Loucy (cell line): Measurements from ENCODE around the gene PILRA.

Experiments
- H2AFZ ChIP-seq: fragments of 200-600 bp; sonication (generic); 2 replicates; pipeline ENCODE4 v1.6.0; 2016; ENCODE audit warnings: antibody characterized with exemption, mild to moderate bottlenecking, low read length, moderate library complexity
- H3F3A ChIP-seq: fragments of 200-600 bp; 2 replicates; pipeline ENCODE4 v1.6.0; 2016; ENCODE audit warnings: antibody characterized with exemption, low read depth, mild to moderate bottlenecking
- H3K27me3 ChIP-seq: fragments of 200-600 bp; sonication (generic); 2 replicates; pipeline ENCODE4 v1.6.1; 2014; ENCODE audit warnings: low read length, mild to moderate bottlenecking; ENCODE audit not compliant: insufficient read depth, poor library complexity, severe bottlenecking
- H3K36me3 ChIP-seq: fragments of 200-600 bp; sonication (generic); 2 replicates; pipeline ENCODE4 v1.6.1; 2016; ENCODE audit warnings: low read length; ENCODE audit not compliant: insufficient read depth
- H3K4me1 ChIP-seq: fragments of 200-600 bp; sonication (generic); 2 replicates; pipeline ENCODE4 v1.5.1; 2014; ENCODE audit warnings: low read length, mild to moderate bottlenecking; ENCODE audit not compliant: insufficient read depth, poor library complexity, severe bottlenecking
- H3K4me2 ChIP-seq: fragments of 200-600 bp; sonication (generic); 2 replicates; pipeline ENCODE4 v1.6.0; 2014; ENCODE audit warnings: antibody characterized with exemption, low read length, low read depth, mild to moderate bottlenecking; ENCODE audit not compliant: poor library complexity, severe bottlenecking
- H3K4me3 ChIP-seq: fragments of 200-600 bp; sonication (generic); 2 replicates; pipeline ENCODE4 v1.5.1; 2014; ENCODE audit warnings: low read length, mild to moderate bottlenecking, mixed read lengths; ENCODE audit not compliant: poor library complexity, severe bottlenecking
- H3K79me2 ChIP-seq: fragments of 200-600 bp; sonication (generic); 2 replicates; pipeline ENCODE4 v1.6.1; 2014; ENCODE audit warnings: low read length; ENCODE audit not compliant: insufficient read depth
- H3K9ac ChIP-seq: fragments of 200-600 bp; sonication (generic); 2 replicates; pipeline ENCODE4 v1.6.0; 2014; ENCODE audit warnings: mild to moderate bottlenecking, low read depth, low read length, moderate library complexity; ENCODE audit not compliant: poor library complexity, severe bottlenecking
- H3K9me2 ChIP-seq: fragments of 200-600 bp; sonication (generic); replicated peaks from 2 replicates; pipeline ENCODE4 v1.6.1; 2016; ENCODE audit warnings: low read depth, low read length, mixed read lengths
- H3K9me3 ChIP-seq: fragments of 200-600 bp; sonication (generic); 2 replicates; pipeline ENCODE4 v1.6.1; 2014; ENCODE audit warnings: mild to moderate bottlenecking, antibody characterized with exemption, low read length, low read depth; ENCODE audit not compliant: insufficient read depth
- H4K20me1 ChIP-seq: fragments of 200-600 bp; sonication (generic); 2 replicates; pipeline ENCODE4 v1.6.0; 2014; ENCODE audit warnings: antibody characterized with exemption, low read length, mild to moderate bottlenecking; ENCODE audit not compliant: insufficient read depth, poor library complexity, severe bottlenecking
- EZH2phosphoT487 ChIP-seq: fragments of 200-600 bp; IDR thresholded peaks from 2 replicates; pipeline ENCODE4 v1.6.1; 2018; ENCODE audit warnings: antibody characterized with exemption, mild to moderate bottlenecking, moderate library complexity, borderline replicate concordance
- TF ChIP-seq, protein P1 (sequence below): fragments of 200-600 bp; sonication (generic); conservative IDR thresholded peaks from 2 replicates; pipeline ENCODE4 v1.5.1; 2014; ENCODE audit warnings: mild to moderate bottlenecking, antibody characterized with exemption, low read length

Gene PILRA

DNA sequence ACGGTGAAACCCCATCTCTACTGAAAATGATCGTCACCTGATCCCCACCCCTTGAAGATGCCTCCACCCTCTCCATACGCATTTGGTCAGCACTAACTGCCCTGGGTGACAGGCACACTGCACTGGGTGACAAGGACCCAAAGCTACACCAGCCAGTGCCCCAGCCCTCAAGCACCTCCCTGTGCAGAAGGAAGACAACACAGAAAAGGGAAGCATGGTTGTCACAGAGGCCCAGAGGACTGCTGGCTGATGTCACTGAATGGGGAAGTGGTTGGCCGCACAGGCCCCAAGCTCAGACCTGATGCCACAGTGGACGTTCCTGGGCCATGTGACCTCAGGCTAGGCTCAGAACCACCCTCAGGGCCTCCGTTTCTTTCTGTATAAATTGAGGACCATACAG is 4.2 kb upstream of the PILRA start:
- Histone ChIP-seq H3K9me2 (no peaks in the 10 kb centered on the region), H3K36me3 (no peaks in the 10 kb centered on the region), H3K4me3 (no peak overlapping the region), H3K79me2 (no peaks in the 10 kb centered on the region), H3K4me2 (no peak overlapping the region), H4K20me1 (no peaks in the 10 kb centered on the region), H3K9ac (no peak overlapping the region), H3K27me3 (no peaks in the 10 kb centered on the region), H3F3A (no peaks in the 10 kb centered on the region), H3K4me1 (peaks cover 15% of the 10 kb centered on the region), H2AFZ (no peak overlapping the region), H3K9me3 (no peaks in the 10 kb centered on the region)
- TF ChIP-seq, protein P1, sequence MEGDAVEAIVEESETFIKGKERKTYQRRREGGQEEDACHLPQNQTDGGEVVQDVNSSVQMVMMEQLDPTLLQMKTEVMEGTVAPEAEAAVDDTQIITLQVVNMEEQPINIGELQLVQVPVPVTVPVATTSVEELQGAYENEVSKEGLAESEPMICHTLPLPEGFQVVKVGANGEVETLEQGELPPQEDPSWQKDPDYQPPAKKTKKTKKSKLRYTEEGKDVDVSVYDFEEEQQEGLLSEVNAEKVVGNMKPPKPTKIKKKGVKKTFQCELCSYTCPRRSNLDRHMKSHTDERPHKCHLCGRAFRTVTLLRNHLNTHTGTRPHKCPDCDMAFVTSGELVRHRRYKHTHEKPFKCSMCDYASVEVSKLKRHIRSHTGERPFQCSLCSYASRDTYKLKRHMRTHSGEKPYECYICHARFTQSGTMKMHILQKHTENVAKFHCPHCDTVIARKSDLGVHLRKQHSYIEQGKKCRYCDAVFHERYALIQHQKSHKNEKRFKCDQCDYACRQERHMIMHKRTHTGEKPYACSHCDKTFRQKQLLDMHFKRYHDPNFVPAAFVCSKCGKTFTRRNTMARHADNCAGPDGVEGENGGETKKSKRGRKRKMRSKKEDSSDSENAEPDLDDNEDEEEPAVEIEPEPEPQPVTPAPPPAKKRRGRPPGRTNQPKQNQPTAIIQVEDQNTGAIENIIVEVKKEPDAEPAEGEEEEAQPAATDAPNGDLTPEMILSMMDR, result no peak
- TF ChIP-seq EZH2phosphoT487, result no peak

DNA sequence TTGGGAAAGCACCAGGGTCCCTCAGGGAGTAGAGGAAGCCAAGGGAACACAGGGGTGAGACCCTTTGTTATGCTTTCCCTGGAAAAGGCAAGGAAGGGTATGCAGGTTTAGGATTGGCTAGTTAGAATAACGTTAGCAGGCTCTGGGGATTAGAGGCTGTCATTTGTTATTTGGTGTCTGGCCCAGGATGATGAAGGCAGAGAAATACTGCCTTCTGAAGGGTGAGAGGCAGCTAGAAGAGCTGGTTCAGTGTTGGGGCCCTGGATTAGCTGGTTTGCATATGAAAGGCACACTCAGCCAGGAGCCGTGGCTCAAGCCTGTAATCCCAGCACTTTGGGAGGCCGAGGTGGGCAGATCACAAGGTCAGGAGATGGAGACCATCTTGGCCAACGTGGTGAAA is 3.0 kb upstream of the PILRA start:
- H3K36me3 ChIP-seq, result no peaks in the 10 kb centered on the region
- H3K4me2 ChIP-seq, result no peak overlapping the region
- no peaks in the 10 kb centered on the region for H3F3A ChIP-seq
- H3K4me1 ChIP-seq, result peaks cover 22% of the 10 kb centered on the region
- H3K79me2 ChIP-seq, result no peaks in the 10 kb centered on the region
- H2AFZ ChIP-seq, result no peak overlapping the region
- no peak overlapping the region for H3K4me3 ChIP-seq
- H3K9ac ChIP-seq, result no peak overlapping the region
- H3K27me3 ChIP-seq, result no peaks in the 10 kb centered on the region
- no peaks in the 10 kb centered on the region for H3K9me2 ChIP-seq
- H3K9me3 ChIP-seq, result no peaks in the 10 kb centered on the region
- H4K20me1 ChIP-seq, result no peaks in the 10 kb centered on the region
- no peak for TF ChIP-seq EZH2phosphoT487

DNA sequence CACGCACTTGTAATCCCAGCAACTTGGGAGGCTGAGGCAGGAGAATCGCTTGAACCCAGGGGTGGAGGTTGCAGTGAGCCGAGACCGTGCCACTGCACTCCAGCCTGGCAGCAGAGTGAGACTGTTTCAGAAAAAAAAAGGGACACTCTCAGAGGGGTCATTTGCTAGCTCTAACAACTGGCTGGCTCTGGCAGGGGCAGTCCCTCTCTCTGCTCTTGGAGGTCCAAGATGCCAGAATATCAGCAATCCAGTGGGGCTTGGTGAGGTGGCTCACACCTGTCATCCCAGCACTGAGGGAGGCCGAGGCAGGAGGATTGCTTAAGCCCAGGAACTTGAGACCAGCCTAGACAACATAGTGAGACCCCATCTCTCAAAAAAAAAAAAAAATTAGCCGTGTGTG is 2.5 kb upstream of the PILRA start:
- Histone ChIP-seq H3F3A (no peaks in the 10 kb centered on the region), H3K9me2 (no peaks in the 10 kb centered on the region), H3K79me2 (no peaks in the 10 kb centered on the region), H3K27me3 (no peaks in the 10 kb centered on the region), H3K9ac (no peak overlapping the region), H3K9me3 (no peaks in the 10 kb centered on the region), H4K20me1 (no peaks in the 10 kb centered on the region), H2AFZ (no peak overlapping the region), H3K4me2 (no peak overlapping the region), H3K36me3 (no peaks in the 10 kb centered on the region), H3K4me1 (peaks cover 22% of the 10 kb centered on the region), H3K4me3 (no peak overlapping the region)
- TF ChIP-seq, protein P1, result no peak
- no peak for TF ChIP-seq EZH2phosphoT487

DNA sequence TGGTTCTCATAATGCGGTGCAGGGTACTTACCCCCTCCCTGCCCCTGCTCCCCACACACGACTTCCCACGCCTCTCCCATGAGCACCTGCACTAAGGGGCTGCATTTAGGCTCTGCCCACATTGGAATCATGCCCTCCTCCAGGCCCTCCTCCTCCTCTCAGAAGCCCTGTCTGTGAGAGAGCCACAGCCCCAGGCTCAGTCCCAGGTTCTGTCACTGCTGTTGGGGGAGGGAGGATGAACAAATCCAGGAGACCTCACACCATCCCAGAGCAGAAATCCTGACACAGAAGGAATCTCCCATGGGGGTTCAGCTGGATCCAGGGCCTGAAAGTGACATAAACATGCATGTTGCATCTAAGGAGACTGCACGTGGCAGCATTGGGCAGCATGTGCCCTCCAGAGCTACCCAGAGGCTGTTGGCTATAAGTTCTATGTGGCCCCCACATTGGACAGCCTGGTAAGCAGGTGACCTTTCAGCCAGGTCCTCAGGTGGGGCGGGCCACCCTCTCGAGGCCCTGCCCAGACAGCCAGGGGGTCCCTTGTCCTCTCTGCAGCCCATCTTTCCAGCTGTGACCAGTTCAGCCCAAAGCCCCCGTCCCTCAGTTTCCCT is 1.6 kb upstream of the PILRA start:
- H3K9ac ChIP-seq, result peak overlapping the region; percentile 61
- peaks cover 17% of the 10 kb centered on the region for H3K4me1 ChIP-seq
- H3K9me3 ChIP-seq, result no peaks in the 10 kb centered on the region
- TF ChIP-seq, protein P1, result no peak
- no peak for TF ChIP-seq EZH2phosphoT487
- H3F3A ChIP-seq, result no peaks in the 10 kb centered on the region
- no peaks in the 10 kb centered on the region for H3K36me3 ChIP-seq
- H4K20me1 ChIP-seq, result no peaks in the 10 kb centered on the region
- no peaks in the 10 kb centered on the region for H3K27me3 ChIP-seq
- peak overlapping the region; percentile 40 for H3K4me2 ChIP-seq
- no peaks in the 10 kb centered on the region for H3K79me2 ChIP-seq
- H3K4me3 ChIP-seq, result no peak overlapping the region
- no peaks in the 10 kb centered on the region for H3K9me2 ChIP-seq
- no peak overlapping the region for H2AFZ ChIP-seq
